Ovary (tissue), 9 donors: ENCODE measurements around the gene HORMAD2. TPM values are rescaled to one million over a fixed set of nuclear protein-coding genes. Genes with fewer than 3 reads are reported as not detected.

Experiments
- DNase-seq, 5 donors: peaks; one replicate each; pipeline ENCODE4 v3.0.0-alpha.2; 2019 to 2020
- H3K27ac ChIP-seq, 2 donors: fragments of 200-600 bp; one replicate each; pipeline versions ENCODE4 v1.5.1 to v1.8.0; 2019 to 2022
- H3K27me3 ChIP-seq: fragments of 200-600 bp; one replicate; pipeline ENCODE4 v1.8.0; 2022
- H3K36me3 ChIP-seq: fragments of 200-600 bp; sonication (generic); one replicate; pipeline ENCODE4 v1.5.1; 2019
- H3K4me1 ChIP-seq: one replicate; pipeline ENCODE4 v1.8.1; 2013; ENCODE audit warnings: mild to moderate bottlenecking, moderate library complexity; ENCODE audit not compliant: insufficient read depth
- H3K4me3 ChIP-seq: fragments of 200-600 bp; sonication (generic); one replicate; pipeline ENCODE4 v1.5.1; 2017
- H3K9me3 ChIP-seq, 2 donors: fragments of 200-600 bp in 1 of 2; sonication (generic) in 1 of 2; one replicate each; pipeline versions ENCODE4 v1.5.1 to v1.8.1; 2013 to 2019; ENCODE audit warnings: mild to moderate bottlenecking in 1 of 2, moderate library complexity in 1 of 2
- EP300 ChIP-seq: sonication (generic); formaldehyde crosslinking; IDR thresholded peaks from one replicate; pipeline ENCODE4 v1.6.1; 2017; ENCODE audit warnings: antibody characterized with exemption
- POLR2A ChIP-seq: fragments of 450-650 bp; IDR thresholded peaks from one replicate; pipeline ENCODE4 v1.6.1; 2017; ENCODE audit warnings: antibody characterized with exemption, mild to moderate bottlenecking, moderate library complexity
- WGBS, 3 donors: extraction: QIAGEN DNeasy Blood & Tissue Kit in 1 of 3; methylation state at CpG; one replicate each; pipeline versions ENCODE4 v1.1.5 to v1.1.7; 2013 to 2017; 5-methylcytosine and 5-hydroxymethylcytosine counted together
- intact Hi-C, 4 donors: fragments of 100-400 bp; cut with DNase I; formaldehyde crosslinking; loops; one replicate each; pipeline versions ENCODE4 v1.11.0 to v1.15.1; 2022 to 2023
- polyA plus RNA-seq, 2 donors: library from polyadenylated mRNA; stranded (reverse); fragments of 200-250 nt in 1 of 2; fragments of 350-450 nt in 1 of 2; fragmentation: Illumina TruSeq in 1 of 2; extraction: RNeasy Lipid Tissue Mini Kit (QIAGEN cat#74804) in 1 of 2; gene quantifications; one replicate each; pipeline ENCODE4 v1.2.3, GENCODE V29; 2013 to 2014
- total RNA-seq, 7 donors: library from RNA; depleted of rRNA in 2 of 7; stranded (reverse); fragments of >200 nt in 2 of 7; fragmentation: NEBNext Ultra II Directional in 3 of 7; extraction: Animal tissue kit (Norgen Biotek cat#: 25700) in 3 of 7; gene quantifications; one replicate each; pipeline versions ENCODE4 v1.1.0 to v1.2.4, GENCODE V29; 2016 to 2023
- TF ChIP-seq, protein P1 (sequence below), 3 donors: fragments of 450-650 bp in 2 of 3; fragments of 200-600 bp in 1 of 3; IDR thresholded peaks; one replicate each; pipeline versions ENCODE4 v1.5.1 to v1.8.0; 2016 to 2022; ENCODE audit warnings: antibody characterized with exemption in 3 of 3, mild to moderate bottlenecking in 1 of 3
- donor health status: DM: no; HTN: no; CAD: no; lungs with moderate emphysema.
- donor health status: DM: no; HTN: no; CAD: no.
- donor health status: Bipolar disorder and iron deficiency.
- donor health status: DM: yes; HTN: yes; CAD: no.
- donor health status: DM: no; HTN: no; CAD: no.
- donor health status: DM: yes; HTN: yes; CAD: no.

HORMAD2 gene
- total and polyA plus RNA-seq, 9 donors, result not detected

DNA sequence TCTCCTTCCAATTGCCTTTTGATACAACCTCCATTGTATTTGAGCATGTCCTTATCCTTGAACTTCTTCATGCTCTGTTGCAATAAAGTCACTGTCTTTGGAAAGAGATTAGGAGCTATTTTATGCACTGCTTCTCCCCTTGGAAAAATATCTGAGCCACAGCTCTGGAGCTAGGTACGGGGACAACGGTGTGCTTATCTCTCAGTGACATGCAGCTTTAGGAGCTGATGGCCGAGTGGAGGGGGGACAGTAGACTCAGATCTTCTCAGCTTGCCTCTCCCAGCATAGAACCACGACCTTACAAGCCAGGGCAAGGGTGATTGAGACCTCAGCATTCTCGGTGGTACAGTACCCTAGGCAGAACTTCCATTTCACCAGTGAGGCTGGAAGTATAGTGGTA is 64.1 kb downstream of the HORMAD2 start:
- H3K4me1 ChIP-seq, result no peaks in the 10 kb centered on the region
- H3K36me3 ChIP-seq, result no peaks in the 10 kb centered on the region
- H3K27me3 ChIP-seq, result no peaks in the 10 kb centered on the region
- TF ChIP-seq, protein P1, sequence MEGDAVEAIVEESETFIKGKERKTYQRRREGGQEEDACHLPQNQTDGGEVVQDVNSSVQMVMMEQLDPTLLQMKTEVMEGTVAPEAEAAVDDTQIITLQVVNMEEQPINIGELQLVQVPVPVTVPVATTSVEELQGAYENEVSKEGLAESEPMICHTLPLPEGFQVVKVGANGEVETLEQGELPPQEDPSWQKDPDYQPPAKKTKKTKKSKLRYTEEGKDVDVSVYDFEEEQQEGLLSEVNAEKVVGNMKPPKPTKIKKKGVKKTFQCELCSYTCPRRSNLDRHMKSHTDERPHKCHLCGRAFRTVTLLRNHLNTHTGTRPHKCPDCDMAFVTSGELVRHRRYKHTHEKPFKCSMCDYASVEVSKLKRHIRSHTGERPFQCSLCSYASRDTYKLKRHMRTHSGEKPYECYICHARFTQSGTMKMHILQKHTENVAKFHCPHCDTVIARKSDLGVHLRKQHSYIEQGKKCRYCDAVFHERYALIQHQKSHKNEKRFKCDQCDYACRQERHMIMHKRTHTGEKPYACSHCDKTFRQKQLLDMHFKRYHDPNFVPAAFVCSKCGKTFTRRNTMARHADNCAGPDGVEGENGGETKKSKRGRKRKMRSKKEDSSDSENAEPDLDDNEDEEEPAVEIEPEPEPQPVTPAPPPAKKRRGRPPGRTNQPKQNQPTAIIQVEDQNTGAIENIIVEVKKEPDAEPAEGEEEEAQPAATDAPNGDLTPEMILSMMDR (IDR thresholded peaks at IDR 0.05), result no peak
- TF ChIP-seq EP300 (no peak), POLR2A (no peak)
- 73 to 76% (median 75%) methylated on average over 5 of the region's 5 CpGs for WGBS, 3 donors
- no peak overlapping the region for H3K27ac ChIP-seq
- H3K9me3 ChIP-seq, result no peaks in the 10 kb centered on the region
- DNase-seq, result no peak
- H3K4me3 ChIP-seq, result no peak overlapping the region
- intact Hi-C loops, result no loop called here

DNA sequence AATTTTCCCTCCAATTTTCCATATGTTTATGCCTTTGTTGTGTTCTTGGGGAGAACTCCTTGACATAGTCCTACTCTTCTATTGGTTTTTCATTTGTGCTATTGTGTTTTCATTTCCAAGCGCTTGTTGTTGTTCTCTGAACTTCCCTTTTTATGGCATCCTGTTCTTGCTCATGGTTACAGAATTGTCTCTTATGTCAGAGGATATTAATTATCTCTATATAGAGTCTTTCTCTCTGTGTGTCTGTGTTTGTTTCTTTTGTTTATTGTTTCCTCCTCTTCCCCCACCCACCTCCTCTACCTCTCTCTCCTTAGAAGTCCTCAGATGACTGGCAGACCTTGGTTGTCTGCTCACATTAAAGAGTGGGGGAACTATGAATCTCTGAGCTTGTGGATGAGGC is 69.9 kb downstream of the HORMAD2 start:
- H3K36me3 ChIP-seq, result no peaks in the 10 kb centered on the region
- intact Hi-C loops, result no loop called here
- whole genome bisulfite sequencing, 3 donors, result 83 to 84% (median 83%) methylated on average over 1 of the region's 1 CpG
- no peak for TF ChIP-seq POLR2A
- no peak for TF ChIP-seq EP300
- TF ChIP-seq, protein P1 (IDR thresholded peaks at IDR 0.05), result no peak
- no peak overlapping the region for H3K27ac ChIP-seq
- H3K27me3 ChIP-seq, result no peaks in the 10 kb centered on the region
- no peaks in the 10 kb centered on the region for H3K9me3 ChIP-seq
- H3K4me1 ChIP-seq, result no peaks in the 10 kb centered on the region
- no peak for DNase-seq
- no peak overlapping the region for H3K4me3 ChIP-seq

DNA sequence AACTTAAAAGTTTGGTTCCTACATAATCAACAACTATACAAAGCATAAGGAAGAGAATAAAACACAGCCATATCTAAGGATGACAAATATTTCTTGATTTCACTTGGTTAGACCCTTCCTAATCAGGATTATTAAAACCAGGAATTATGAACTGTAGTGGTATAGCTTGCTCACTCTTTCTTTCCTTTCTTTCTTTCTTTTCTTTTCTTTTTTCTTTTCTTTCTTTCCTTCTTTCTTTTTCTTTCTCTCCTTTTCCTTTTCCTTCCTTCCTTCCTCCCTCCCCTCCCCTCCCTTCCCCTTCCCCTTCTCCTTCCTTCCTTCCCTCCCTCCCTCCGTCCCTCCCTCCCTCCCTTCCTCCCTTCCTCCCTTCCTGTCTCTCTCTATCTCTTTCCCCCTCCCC is 78.0 kb downstream of the HORMAD2 start:
- Histone ChIP-seq H3K9me3 (no peaks in the 10 kb centered on the region), H3K36me3 (no peaks in the 10 kb centered on the region), H3K4me3 (no peak overlapping the region), H3K4me1 (no peaks in the 10 kb centered on the region), H3K27ac (no peak overlapping the region), H3K27me3 (no peaks in the 10 kb centered on the region)
- TF ChIP-seq POLR2A (no peak), EP300 (no peak)
- TF ChIP-seq, protein P1 (IDR thresholded peaks at IDR 0.05), result no peak
- DNase-seq, result no peak
- intact Hi-C loops, result no loop called here
- 75 to 100% (median 80%) methylated on average over 1 of the region's 1 CpG for WGBS, 3 donors

DNA sequence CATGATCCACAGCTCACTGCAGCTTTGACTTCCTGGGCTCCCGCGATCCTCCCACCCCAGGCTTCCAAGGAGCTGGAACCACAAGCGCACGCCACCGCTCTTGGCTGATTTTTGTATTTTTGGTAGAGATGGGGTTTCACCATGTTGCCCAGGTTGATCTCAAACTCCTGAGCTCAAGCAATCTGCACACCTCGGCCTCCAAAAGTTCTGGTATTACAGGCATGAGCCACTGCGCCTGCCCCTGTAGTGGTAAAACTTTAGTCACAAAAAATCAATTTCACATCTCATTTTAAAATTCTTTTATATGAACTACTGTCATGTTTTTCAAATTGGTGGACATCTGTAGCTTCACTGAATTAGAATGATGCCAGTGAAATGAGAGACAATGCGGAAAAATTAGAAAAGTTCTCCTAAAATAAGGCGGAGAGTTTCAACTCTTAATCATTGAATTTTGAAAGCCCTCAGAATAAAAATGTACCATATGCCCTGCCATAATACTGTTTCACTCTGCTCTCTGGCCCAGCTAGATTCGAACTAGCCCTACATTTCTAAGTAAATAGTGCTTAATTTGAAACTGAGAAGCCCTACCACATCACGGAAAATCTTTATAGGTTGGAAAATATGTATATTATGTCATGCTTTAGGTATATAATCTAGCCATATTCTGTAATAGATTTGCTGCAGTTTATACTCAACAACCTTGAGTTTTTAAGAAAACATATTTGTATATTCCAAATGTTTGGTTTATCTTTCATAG is 78.7 kb downstream of the HORMAD2 start:
- intact Hi-C loops, result no loop called here

More for the DNA sequence above, 78.7 kb downstream of the HORMAD2 start:
- H3K27ac ChIP-seq, result no peak overlapping the region
- TF ChIP-seq POLR2A (no peak), EP300 (no peak)
- TF ChIP-seq, protein P1 (IDR thresholded peaks at IDR 0.05), result no peak
- no peaks in the 10 kb centered on the region for H3K36me3 ChIP-seq
- no peaks in the 10 kb centered on the region for H3K9me3 ChIP-seq
- no peaks in the 10 kb centered on the region for H3K27me3 ChIP-seq
- DNase-seq, result no peak
- no peaks in the 10 kb centered on the region for H3K4me1 ChIP-seq
- WGBS, 3 donors, result 91 to 95% (median 93%) methylated on average over 11 of the region's 11 CpGs
- no peak overlapping the region for H3K4me3 ChIP-seq
